Stimulated activated CD8-positive, alpha-beta memory T cell treated with anti-CD3 and anti-CD28 coated beads, Interleukin-15, amount 100 ng/mL, for 1 hour (primary cell): ENCODE results near the gene STOM.

Experiments
- DNase-seq: peaks from one replicate; pipeline ENCODE4 v3.0.0-alpha.2; 2020; ENCODE audit warnings: low read depth

The STOM gene

GRCh38 chr9:121371495-121372061, 1.5 kb upstream of the STOM start:
- DNase-seq, result no peak

DNA sequence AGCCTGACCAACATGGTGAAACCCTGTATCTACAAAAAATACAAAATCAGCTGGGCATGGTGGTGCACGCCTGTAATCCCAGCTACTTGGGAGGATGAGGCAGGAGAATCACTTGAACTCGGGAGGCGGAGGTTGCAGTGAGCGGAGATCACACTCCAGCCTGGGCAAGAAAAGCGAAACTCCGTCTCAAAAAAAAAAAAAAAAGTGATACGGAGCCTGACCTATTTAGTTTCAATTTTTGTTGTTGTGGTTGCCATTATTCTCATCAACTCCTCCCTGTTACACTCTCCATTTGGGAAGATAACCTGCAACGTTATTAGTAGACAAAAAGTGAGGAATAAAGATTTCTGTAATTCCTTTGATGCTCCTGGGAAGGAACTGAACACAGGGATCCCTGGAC, 1.3 kb downstream of the STOM start:
- DNase-seq, result no peak

GRCh38 chr9:121368138-121368522, 1.9 kb downstream of the STOM start:
- DNase-seq, result no peak

DNA sequence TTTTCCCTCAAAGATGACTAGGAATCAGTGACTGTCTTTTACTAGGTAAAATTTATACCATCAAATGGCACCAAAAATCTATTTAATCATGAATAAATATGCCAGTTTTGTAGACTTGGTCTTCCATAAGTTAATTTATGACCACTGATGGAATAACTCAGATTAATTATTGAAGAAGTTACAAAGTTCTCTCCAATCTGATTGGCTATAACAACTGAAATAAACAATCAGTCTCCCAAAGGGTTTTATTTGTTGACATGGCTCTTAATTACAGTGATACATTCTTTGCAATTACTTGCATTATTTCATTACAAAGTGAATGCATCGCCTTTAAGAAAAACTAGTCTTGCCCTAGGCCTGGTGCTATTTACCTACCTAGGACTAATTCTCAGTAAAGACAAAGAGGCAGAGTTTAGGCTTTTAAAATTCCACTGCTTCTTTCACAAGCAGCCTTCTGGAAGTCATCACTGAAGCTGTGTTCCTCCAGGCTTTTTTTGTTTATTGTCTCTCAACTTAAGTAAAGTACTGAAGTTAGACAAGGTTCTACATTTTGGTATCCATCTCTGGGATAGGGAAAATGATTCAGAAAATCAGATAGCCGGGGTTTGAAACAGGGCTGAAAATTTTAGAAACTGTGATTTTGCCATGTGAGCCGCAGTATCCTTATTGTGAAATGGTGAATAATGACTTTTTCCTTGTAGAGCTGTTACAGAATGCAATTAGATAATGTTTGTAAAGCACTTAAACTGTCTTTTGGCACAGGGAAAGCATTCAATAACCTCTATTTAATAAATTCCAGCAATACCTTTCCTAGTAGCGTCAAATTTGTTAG, 2.5 kb downstream of the STOM start:
- no peak for DNase-seq

DNA sequence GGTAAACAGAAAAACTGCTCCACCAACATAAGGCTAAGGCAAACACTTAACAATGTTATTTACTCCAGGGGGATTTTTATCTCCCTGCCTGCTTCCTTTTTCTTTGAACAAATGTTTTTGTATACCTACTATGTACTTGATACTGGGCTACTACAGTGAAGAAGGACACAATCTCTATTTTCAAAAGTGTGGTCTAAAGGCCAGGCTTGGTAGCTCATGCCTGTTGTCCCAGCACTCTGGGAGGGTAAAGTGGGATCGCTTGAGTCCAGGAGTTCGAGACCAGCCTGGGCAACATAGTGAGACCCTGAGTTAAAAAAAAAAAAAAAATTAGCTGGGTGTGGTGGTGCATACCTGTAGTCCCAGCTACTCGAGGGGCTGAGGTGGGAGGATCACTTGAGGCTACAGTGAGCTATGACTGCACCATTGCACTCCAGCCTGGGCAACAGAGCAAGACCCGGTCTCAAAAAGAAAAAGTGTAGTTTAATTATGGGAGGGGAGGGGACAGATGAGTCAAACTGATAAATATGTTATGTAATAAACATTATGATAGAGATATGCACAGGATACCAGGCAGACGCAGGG, 3.3 kb downstream of the STOM start:
- DNase-seq, result no peak

DNA sequence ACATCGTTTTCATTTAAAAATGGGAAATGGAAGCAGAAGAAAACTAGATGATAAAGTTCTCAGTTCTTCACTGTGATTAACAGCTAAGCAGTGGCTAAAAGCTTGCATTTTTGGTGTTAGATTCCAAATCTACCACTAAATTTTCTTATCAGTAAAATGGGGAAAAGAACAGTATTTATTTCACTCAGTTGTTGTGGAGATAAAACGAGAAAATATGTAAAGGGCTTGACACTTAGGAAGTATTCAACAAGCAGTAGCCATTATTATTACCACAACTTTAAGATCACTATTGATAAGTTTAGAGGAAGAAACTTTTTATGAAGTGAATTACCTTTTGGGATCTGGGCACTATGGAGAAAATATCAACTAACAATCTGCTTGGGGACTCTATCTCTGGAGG, 4.5 kb downstream of the STOM start:
- no peak for DNase-seq

DNA sequence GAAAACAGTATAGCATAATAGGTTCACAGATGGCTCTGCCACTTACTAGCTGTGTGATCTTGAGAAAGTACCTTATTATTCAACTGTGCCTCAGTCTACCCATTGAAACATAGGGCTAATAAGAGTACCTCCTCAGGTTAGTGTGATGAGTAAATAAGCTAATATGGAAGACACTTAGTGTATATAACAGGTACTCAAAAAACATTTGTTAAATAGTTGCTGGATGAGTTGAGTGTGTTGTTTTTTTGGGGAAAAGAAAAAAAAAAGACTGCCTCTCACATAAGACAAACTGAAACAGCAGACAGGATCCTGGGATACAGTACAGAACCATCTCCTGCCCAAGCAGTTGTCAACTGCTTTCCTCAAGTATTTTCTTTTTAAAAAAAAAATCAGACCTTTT, 5.2 kb downstream of the STOM start:
- DNase-seq, result no peak

- no peak for DNase-seq
These were observed 6.0 kb downstream of the STOM start for GRCh38 chr9:121364077-121364476.

GRCh38 chr9:121363622-121363961, 6.5 kb downstream of the STOM start:
- DNase-seq, result no peak

- no peak for DNase-seq
These were observed 7.0 kb downstream of the STOM start for GRCh38 chr9:121362813-121363621.

DNA sequence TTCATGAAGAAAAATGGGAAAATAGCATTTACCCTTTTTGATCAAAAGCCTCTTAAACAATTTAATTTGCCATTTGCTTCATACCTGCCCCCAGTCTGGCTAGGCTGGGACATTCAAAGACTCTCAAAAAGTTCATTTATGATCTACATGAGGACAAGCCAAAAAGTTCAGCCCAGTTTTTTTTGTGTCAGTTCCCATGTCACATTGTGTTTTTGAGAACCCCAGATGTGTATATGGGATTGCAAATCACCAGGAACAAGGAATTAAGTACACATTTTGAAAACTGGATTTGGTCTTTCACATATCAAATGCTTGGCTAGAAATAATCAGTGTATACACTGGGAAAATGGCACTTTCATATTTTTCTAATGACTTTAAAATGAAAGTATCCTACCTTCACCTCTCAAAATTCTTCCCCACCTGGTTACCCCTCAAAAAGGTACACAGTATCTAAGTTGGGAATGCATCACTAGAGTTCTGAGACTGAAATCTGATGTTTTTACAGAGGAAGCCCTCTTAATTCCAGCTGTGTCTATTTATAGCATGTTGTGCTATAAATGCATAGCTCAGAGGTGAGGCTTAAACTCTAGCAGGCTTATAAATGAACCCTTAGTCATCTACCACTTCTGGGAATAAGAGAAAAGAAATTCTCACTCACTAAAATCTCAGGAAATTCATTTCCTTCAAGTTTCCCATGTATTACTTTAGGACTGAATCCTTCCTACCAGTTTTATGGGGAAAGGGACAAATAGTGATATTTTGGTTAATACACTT, 9.3 kb downstream of the STOM start:
- no peak for DNase-seq

- DNase-seq, result no peak
These were observed 10.4 kb downstream of the STOM start for GRCh38 chr9:121359351-121360294.

DNA sequence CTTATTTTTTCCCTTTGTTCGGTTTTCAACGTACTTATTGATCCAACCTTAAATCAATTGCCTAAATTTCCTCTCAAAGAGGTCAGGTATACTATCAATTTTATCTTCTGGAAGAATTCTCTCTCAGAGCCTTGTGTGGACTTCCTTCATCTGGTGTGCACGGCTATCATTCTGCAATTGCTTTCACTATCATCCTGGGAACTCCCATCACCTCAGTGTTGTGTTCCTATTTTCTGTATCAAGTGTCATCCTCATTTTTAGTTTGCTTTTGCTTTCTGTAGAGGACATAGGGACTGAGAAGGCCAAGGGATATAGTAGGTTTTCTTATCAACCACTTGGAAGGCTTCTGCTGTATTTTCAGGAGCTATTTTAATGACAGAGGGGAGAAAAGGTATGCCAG, 11.3 kb downstream of the STOM start:
- DNase-seq, result no peak

DNA sequence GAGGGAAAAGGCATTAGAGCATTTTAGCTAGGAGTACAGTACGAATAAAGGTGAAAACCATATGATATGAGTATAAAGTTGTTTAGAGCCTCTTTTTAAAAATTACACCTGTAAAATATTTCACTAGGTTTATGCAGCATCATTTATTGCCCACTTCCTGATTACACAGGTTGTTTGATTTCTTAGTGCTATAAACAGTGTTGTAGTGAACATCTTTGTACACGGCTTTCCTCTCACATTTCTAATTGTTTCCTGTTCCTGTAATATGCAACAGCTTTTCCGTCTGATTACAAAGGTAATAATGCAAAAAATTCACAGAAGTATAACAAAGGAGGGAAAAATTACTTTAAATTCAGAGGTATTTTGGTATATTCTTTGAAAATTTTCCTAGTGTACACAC, 13.0 kb downstream of the STOM start:
- no peak for DNase-seq

GRCh38 chr9:121354762-121355161, 15.3 kb downstream of the STOM start:
- no peak for DNase-seq

DNA sequence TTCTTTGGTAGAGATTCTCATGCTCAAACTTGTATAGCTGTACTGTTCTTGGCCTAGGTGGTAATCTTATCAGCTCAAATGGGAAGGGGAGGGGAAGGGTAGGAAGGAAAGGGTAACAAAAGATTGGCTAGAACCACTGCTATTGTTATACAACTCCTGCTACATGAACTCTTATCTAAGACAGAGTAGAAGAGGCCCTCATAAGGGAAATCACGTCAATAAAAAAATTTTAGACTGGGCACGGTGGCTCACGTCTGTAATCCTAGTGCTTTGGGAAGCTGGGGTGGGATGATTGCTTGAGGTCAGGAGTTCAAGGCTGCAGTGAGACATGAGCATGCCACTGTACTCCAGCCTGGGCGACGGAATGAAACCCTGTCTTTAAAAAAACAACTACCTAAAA, 15.9 kb downstream of the STOM start:
- no peak for DNase-seq

DNA sequence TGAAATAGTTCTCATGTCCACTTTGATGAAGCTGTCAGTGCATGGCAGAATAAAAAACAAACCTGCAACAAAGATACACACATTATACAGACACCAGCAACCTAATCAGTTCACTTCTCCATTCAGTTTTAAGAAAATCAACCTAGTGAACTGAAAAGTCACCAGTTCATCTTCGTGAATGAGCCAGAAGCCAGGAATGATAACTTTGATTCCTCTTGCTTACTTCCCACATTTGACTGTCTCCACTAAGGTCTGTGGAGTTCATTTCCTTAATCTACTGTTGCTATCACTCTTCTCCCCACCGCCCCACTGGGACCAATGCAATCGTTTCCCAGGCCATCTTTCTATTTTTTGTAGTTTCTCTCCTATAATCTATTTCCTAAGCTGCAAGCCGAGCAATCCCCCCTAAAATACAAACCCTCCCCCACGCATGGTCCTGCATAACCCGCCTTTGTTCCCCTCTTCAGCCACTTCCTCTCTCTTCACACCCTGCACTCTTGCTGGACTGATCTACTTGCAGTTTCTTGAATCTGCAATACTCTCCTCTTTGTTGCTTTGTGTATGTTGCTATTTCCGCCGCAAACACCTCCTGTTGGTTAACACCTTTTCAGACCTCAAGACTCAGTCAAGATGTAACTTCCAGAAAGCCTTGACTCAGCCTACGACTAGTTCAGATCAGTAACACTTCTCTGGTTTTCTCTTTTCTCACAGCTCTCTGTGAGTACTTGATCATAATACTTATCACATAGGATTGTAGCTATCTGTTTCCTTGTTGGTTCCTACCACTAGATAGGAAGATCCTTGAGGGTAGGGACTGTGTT, 16.6 kb downstream of the STOM start:
- peak; percentile 25 for DNase-seq

GRCh38 chr9:121350993-121351561, 19.0 kb downstream of the STOM start:
- DNase-seq, result no peak

DNA sequence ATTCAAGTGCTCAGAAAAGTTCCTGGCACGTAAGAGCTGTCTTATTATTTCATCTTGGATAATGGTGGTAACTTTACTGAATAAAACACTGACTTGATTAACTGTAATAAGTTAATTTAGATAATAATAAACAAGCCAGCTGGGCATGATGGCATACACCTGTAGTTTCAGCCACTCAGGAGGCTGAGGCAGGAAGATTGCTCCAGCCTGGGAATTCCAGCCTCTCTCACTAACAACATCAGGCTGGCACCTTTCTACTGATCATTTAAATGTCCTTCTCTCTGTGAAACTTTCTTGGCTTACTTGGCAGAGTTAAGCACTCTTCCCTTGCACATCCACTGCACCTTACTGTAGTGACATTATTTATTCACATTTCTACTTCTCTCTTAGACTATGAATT, 20.0 kb downstream of the STOM start:
- DNase-seq, result no peak

DNA sequence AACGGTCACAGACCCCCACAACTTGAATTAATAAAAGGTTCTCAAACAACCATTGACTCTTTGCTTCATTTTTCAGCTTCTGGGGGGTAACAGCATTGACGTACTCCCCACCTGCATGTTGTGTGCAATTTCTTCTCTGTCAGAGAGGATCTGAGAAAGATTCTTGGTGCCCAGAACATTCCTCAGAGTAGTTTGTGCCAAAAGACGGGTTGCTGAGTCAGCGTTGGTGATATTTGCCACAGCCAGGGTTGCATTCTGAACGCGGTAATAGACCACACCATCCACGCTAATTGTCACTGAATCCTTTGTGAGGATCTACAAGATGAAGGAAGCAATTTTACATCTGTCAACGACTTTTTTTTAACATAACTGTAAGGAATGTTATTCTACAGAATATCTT, 21.0 kb downstream of the STOM start:
- no peak for DNase-seq
